Panc1 (cell line): ENCODE results near the gene ACP4.

Source experiments
- POLR2AphosphoS5 ChIP-seq: IDR thresholded peaks from 2 replicates; pipeline ENCODE4 v1.6.1; 2012; ENCODE audit warnings: mild to moderate bottlenecking, low read depth, low read length, moderate library complexity
- SIN3A ChIP-seq: IDR thresholded peaks from 2 replicates; pipeline ENCODE4 v1.6.1; 2012; ENCODE audit warnings: low read depth, mild to moderate bottlenecking, low read length, moderate library complexity, borderline replicate concordance; ENCODE audit not compliant: insufficient read depth
- TCF7L2 ChIP-seq: IDR thresholded peaks from 2 replicates; pipeline ENCODE4 v1.6.1; 2011; ENCODE audit warnings: mild to moderate bottlenecking, low read depth, low read length, inconsistent platforms
- TF ChIP-seq, protein P1 (sequence below): fragments of 450-650 bp; IDR thresholded peaks from 2 replicates; pipeline ENCODE4 v1.5.1; 2017; ENCODE audit warnings: mild to moderate bottlenecking
- TF ChIP-seq, protein P2 (sequence below), 2 experiments: IDR thresholded peaks; 2 replicates each; pipeline ENCODE4 v1.6.1; 2011 to 2012; ENCODE audit warnings: low read depth in 2 of 2, control low read depth in 1 of 2, low read length in 1 of 2, mild to moderate bottlenecking in 1 of 2, moderate library complexity in 1 of 2; ENCODE audit not compliant: insufficient read depth in 1 of 2

DNA sequence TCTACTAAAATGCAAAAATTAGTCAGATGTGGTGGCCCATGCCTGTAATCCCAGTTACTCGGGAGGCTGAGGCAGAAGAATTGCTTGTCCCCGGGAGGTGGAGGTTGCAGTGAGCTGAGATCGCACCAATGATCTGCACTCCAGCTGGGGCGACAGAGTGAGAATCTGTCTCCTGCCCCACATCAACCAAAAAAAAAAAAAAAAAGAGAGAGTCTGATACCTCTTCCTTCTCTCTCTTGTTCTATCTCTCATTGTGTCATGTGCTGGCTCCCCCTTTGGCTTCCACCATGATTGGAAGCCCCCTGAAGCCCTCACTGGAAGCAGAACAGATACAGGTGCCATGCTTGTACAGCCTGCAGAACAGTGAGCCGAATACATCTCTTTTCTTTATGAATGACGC lies 46.7 kb upstream of the ACP4 start:
- TF ChIP-seq, protein P1, sequence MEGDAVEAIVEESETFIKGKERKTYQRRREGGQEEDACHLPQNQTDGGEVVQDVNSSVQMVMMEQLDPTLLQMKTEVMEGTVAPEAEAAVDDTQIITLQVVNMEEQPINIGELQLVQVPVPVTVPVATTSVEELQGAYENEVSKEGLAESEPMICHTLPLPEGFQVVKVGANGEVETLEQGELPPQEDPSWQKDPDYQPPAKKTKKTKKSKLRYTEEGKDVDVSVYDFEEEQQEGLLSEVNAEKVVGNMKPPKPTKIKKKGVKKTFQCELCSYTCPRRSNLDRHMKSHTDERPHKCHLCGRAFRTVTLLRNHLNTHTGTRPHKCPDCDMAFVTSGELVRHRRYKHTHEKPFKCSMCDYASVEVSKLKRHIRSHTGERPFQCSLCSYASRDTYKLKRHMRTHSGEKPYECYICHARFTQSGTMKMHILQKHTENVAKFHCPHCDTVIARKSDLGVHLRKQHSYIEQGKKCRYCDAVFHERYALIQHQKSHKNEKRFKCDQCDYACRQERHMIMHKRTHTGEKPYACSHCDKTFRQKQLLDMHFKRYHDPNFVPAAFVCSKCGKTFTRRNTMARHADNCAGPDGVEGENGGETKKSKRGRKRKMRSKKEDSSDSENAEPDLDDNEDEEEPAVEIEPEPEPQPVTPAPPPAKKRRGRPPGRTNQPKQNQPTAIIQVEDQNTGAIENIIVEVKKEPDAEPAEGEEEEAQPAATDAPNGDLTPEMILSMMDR, result no peak
- TF ChIP-seq SIN3A (no peak), TCF7L2 (no peak), POLR2AphosphoS5 (no peak)
- TF ChIP-seq, protein P2, sequence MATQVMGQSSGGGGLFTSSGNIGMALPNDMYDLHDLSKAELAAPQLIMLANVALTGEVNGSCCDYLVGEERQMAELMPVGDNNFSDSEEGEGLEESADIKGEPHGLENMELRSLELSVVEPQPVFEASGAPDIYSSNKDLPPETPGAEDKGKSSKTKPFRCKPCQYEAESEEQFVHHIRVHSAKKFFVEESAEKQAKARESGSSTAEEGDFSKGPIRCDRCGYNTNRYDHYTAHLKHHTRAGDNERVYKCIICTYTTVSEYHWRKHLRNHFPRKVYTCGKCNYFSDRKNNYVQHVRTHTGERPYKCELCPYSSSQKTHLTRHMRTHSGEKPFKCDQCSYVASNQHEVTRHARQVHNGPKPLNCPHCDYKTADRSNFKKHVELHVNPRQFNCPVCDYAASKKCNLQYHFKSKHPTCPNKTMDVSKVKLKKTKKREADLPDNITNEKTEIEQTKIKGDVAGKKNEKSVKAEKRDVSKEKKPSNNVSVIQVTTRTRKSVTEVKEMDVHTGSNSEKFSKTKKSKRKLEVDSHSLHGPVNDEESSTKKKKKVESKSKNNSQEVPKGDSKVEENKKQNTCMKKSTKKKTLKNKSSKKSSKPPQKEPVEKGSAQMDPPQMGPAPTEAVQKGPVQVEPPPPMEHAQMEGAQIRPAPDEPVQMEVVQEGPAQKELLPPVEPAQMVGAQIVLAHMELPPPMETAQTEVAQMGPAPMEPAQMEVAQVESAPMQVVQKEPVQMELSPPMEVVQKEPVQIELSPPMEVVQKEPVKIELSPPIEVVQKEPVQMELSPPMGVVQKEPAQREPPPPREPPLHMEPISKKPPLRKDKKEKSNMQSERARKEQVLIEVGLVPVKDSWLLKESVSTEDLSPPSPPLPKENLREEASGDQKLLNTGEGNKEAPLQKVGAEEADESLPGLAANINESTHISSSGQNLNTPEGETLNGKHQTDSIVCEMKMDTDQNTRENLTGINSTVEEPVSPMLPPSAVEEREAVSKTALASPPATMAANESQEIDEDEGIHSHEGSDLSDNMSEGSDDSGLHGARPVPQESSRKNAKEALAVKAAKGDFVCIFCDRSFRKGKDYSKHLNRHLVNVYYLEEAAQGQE (IDR thresholded peaks at IDR 0.05; ENCODE audit: insufficient read depth in 1 of 2, low read depth in 2 of 2, low read length in 1 of 2), result no peak
